DOHH2 (cell line): Measurements from ENCODE around the gene ZNF335.

Experiments
- H3F3A ChIP-seq: fragments of 200-600 bp; sonication (generic), shearing (Covaris generic); 2 replicates; pipeline ENCODE4 v1.6.0; 2016; ENCODE audit warnings: antibody characterized with exemption, mild to moderate bottlenecking; ENCODE audit not compliant: control insufficient read depth, insufficient read depth
- H3K27ac ChIP-seq: fragments of 200-600 bp; sonication (generic); 2 replicates; pipeline ENCODE4 v1.5.1; 2014; ENCODE audit warnings: low read depth, mild to moderate bottlenecking, low read length, moderate library complexity
- H3K27me3 ChIP-seq: fragments of 200-600 bp; sonication (generic); 2 replicates; pipeline ENCODE4 v1.6.1; 2014; ENCODE audit warnings: mild to moderate bottlenecking, low read length, mixed read lengths; ENCODE audit not compliant: control insufficient read depth
- H3K36me3 ChIP-seq: fragments of 200-600 bp; sonication (generic); 2 replicates; pipeline ENCODE4 v1.6.1; 2014; ENCODE audit warnings: mild to moderate bottlenecking, low read length, moderate library complexity, mixed read lengths; ENCODE audit not compliant: control insufficient read depth
- H3K4me1 ChIP-seq: fragments of 200-600 bp; sonication (generic); 2 replicates; pipeline ENCODE4 v1.6.1; 2014; ENCODE audit warnings: mild to moderate bottlenecking, low read length, mixed read lengths; ENCODE audit not compliant: control insufficient read depth
- H3K4me2 ChIP-seq: fragments of 200-600 bp; sonication (generic); 2 replicates; pipeline ENCODE4 v1.6.0; 2014; ENCODE audit warnings: mild to moderate bottlenecking, low read length, moderate library complexity
- H3K4me3 ChIP-seq: fragments of 200-600 bp; sonication (generic); 2 replicates; pipeline ENCODE4 v1.5.1; 2014; ENCODE audit warnings: mild to moderate bottlenecking, low read length, mixed read lengths
- H3K79me2 ChIP-seq: fragments of 200-600 bp; sonication (generic); 2 replicates; pipeline ENCODE4 v1.6.1; 2014; ENCODE audit warnings: mild to moderate bottlenecking, low read length, mixed read lengths; ENCODE audit not compliant: control insufficient read depth
- H3K9me2 ChIP-seq: fragments of 200-600 bp; sonication (generic); replicated peaks from 2 replicates; pipeline ENCODE4 v1.6.1; 2014; ENCODE audit warnings: mild to moderate bottlenecking, low read length, mixed read lengths; ENCODE audit not compliant: control insufficient read depth
- H3K9me3 ChIP-seq: fragments of 200-600 bp; sonication (generic); 2 replicates; pipeline ENCODE4 v1.6.1; 2014; ENCODE audit warnings: antibody characterized with exemption, low read length, mixed read lengths; ENCODE audit not compliant: control insufficient read depth, insufficient read depth
- H4K20me1 ChIP-seq: fragments of 200-600 bp; sonication (generic); 2 replicates; pipeline ENCODE4 v1.6.0; 2014; ENCODE audit warnings: low read depth, mild to moderate bottlenecking, antibody characterized with exemption, low read length, moderate library complexity; ENCODE audit not compliant: control insufficient read depth, insufficient read depth
- EZH2phosphoT487 ChIP-seq: fragments of 200-600 bp; sonication (generic); IDR thresholded peaks from 2 replicates; pipeline ENCODE4 v1.6.1; 2017; ENCODE audit warnings: borderline replicate concordance, mild to moderate bottlenecking, antibody characterized with exemption, low read length, moderate library complexity, mixed read lengths
- TF ChIP-seq, protein P1 (sequence below): fragments of 200-600 bp; sonication (generic); IDR thresholded peaks from one replicate; pipeline ENCODE4 v1.5.1; 2014; ENCODE audit warnings: antibody characterized with exemption, mild to moderate bottlenecking, low read depth, low read length; ENCODE audit not compliant: poor library complexity, severe bottlenecking

The ZNF335 gene

DNA sequence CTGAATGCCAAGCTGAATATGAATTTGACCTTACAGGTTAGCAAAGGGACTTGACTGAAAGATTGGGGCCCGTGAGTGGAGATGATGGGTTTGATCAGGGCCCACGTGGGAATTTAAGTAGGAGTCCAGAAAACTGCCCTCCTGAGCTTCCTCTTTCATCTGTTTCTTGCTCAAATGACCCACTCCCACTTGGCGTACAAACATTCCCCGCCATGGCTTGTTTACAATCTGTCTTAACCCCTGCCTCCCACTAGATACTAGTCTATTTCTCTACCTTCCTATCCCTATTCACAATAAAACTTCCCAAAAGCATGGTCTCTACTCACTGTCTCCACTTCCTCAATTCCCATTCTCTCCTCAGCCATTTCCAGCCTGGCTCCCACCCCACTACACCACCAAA, 46.1 kb upstream of the ZNF335 start:
- Histone ChIP-seq H3K4me3 (no peak overlapping the region), H3K9me2 (no peaks in the 10 kb centered on the region), H4K20me1 (0 out of 2 replicates have a peak, but pooled peaks cover 5% of the 10 kb centered on the region), H3K27ac (no peak overlapping the region), H3K4me1 (peaks cover 27% of the 10 kb centered on the region), H3F3A (no peaks in the 10 kb centered on the region), H3K36me3 (no peaks in the 10 kb centered on the region), H3K9me3 (no peaks in the 10 kb centered on the region), H3K79me2 (no peaks in the 10 kb centered on the region), H3K27me3 (peaks cover under 1% of the 10 kb centered on the region), H3K4me2 (no peak overlapping the region)
- TF ChIP-seq EZH2phosphoT487 = no peak
- TF ChIP-seq, protein P1, sequence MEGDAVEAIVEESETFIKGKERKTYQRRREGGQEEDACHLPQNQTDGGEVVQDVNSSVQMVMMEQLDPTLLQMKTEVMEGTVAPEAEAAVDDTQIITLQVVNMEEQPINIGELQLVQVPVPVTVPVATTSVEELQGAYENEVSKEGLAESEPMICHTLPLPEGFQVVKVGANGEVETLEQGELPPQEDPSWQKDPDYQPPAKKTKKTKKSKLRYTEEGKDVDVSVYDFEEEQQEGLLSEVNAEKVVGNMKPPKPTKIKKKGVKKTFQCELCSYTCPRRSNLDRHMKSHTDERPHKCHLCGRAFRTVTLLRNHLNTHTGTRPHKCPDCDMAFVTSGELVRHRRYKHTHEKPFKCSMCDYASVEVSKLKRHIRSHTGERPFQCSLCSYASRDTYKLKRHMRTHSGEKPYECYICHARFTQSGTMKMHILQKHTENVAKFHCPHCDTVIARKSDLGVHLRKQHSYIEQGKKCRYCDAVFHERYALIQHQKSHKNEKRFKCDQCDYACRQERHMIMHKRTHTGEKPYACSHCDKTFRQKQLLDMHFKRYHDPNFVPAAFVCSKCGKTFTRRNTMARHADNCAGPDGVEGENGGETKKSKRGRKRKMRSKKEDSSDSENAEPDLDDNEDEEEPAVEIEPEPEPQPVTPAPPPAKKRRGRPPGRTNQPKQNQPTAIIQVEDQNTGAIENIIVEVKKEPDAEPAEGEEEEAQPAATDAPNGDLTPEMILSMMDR = no peak

GRCh38 chr20:46017272-46017671, 45.3 kb upstream of the ZNF335 start:
- H3K27me3 ChIP-seq = peaks cover 7% of the 10 kb centered on the region
- H3K9me2 ChIP-seq = no peaks in the 10 kb centered on the region
- 0 out of 2 replicates have a peak, but pooled peaks cover 5% of the 10 kb centered on the region for H4K20me1 ChIP-seq
- H3F3A ChIP-seq = no peaks in the 10 kb centered on the region
- no peaks in the 10 kb centered on the region for H3K9me3 ChIP-seq
- H3K4me1 ChIP-seq = peaks cover 22% of the 10 kb centered on the region
- no peak overlapping the region for H3K4me2 ChIP-seq
- no peaks in the 10 kb centered on the region for H3K79me2 ChIP-seq
- H3K27ac ChIP-seq = no peak overlapping the region
- no peaks in the 10 kb centered on the region for H3K36me3 ChIP-seq
- TF ChIP-seq, protein P1 = no peak
- TF ChIP-seq EZH2phosphoT487 = no peak
- no peak overlapping the region for H3K4me3 ChIP-seq

GRCh38 chr20:46014517-46015396, 42.8 kb upstream of the ZNF335 start:
- Histone ChIP-seq H3K27me3 (peaks cover 26% of the 10 kb centered on the region), H3K4me2 (peak overlapping the region; percentile 83), H3K79me2 (no peaks in the 10 kb centered on the region), H3K4me3 (0 out of 2 replicates have a peak overlapping the region, but pooled peaks have one; percentile 14), H3K36me3 (no peaks in the 10 kb centered on the region), H3K4me1 (peaks cover 8% of the 10 kb centered on the region), H4K20me1 (no peaks in the 10 kb centered on the region), H3K9me2 (no peaks in the 10 kb centered on the region), H3F3A (no peaks in the 10 kb centered on the region), H3K9me3 (no peaks in the 10 kb centered on the region), H3K27ac (no peak overlapping the region)
- TF ChIP-seq EZH2phosphoT487 = no peak
- TF ChIP-seq, protein P1 = no peak
